ENCODE results near the gene ABCG8.

ABCG8 gene

GRCh38 chr2:43839776-43840564, 1.2 kb downstream of the ABCG8 start:
- no peak overlapping the region for H3K27ac ChIP-seq (ENCODE audit: low read length, poor library complexity, severe bottlenecking)
- peak overlapping the region; percentile 31 for H4K91ac ChIP-seq (ENCODE audit: low read length)
- no peak overlapping the region for H3K4me2 ChIP-seq (ENCODE audit: low read length, poor library complexity, severe bottlenecking)
- H2BK15ac ChIP-seq (ENCODE audit: low read depth, poor library complexity, severe bottlenecking), result no peak overlapping the region
- no peak overlapping the region for H3K23ac ChIP-seq (ENCODE audit: low read length in 2 of 2)
- no peak overlapping the region for H2AFZ ChIP-seq (ENCODE audit: low read depth, low read length)
- H4K8ac ChIP-seq (ENCODE audit: low read length), result no peak overlapping the region
- no peak overlapping the region for H2BK120ac ChIP-seq (ENCODE audit: low read depth, low read length)
- H3K79me1 ChIP-seq (replicated peaks; ENCODE audit: low read length, poor library complexity, severe bottlenecking), result no peaks in the 10 kb centered on the region
- no peak overlapping the region for H3K9ac ChIP-seq (ENCODE audit: low read length)
- H3K18ac ChIP-seq (ENCODE audit: low read depth in 1 of 2, low read length in 2 of 2), result no peak overlapping the region
- H2BK12ac ChIP-seq (ENCODE audit: low read length in 2 of 2), result no peak overlapping the region
- H2AK5ac ChIP-seq (ENCODE audit: low read length, severe bottlenecking), result no peak overlapping the region
- H3K4me3 ChIP-seq (ENCODE audit: insufficient read depth in 1 of 2, low read depth in 1 of 2, low read length in 2 of 2), result no peak overlapping the region
- no peak overlapping the region for H3K4ac ChIP-seq (ENCODE audit: low read depth in 1 of 2, low read length in 2 of 2)
- no peak overlapping the region for H3K14ac ChIP-seq (ENCODE audit: low read length in 2 of 2)
- H3K4me1 ChIP-seq (ENCODE audit: control insufficient read depth, insufficient read depth, low read depth, low read length), result no peaks in the 10 kb centered on the region
- H3K27me3 ChIP-seq (ENCODE audit: control insufficient read depth in 1 of 2, insufficient read depth in 1 of 2, low read length in 2 of 2), result peaks cover 6 to 67% of the 10 kb centered on the region in 2 experiments
- DNase-seq, result no peak
- H2BK5ac ChIP-seq (ENCODE audit: low read depth, low read length, poor library complexity, severe bottlenecking), result no peak overlapping the region
- H3K36me3 ChIP-seq (ENCODE audit: control insufficient read depth in 1 of 2, insufficient read depth in 2 of 2, low read depth in 1 of 2, low read length in 2 of 2), result no peaks in the 10 kb centered on the region
- 87% methylated on average over 10 of the region's 14 CpGs for WGBS
- H3K9me3 ChIP-seq (ENCODE audit: control insufficient read depth, low read length), result no peaks in the 10 kb centered on the region

- Histone ChIP-seq H2BK120ac (ENCODE audit: low read depth, low read length) (no peak overlapping the region), H2BK5ac (ENCODE audit: low read depth, low read length, poor library complexity, severe bottlenecking) (no peak overlapping the region), H3K4me2 (ENCODE audit: low read length, poor library complexity, severe bottlenecking) (no peak overlapping the region), H2AFZ (ENCODE audit: low read depth, low read length) (no peak overlapping the region), H3K27ac (ENCODE audit: low read length, poor library complexity, severe bottlenecking) (no peak overlapping the region), H4K8ac (ENCODE audit: low read length) (no peak overlapping the region), H3K36me3 (ENCODE audit: control insufficient read depth in 1 of 2, insufficient read depth in 2 of 2, low read depth in 1 of 2, low read length in 2 of 2) (no peaks in the 10 kb centered on the region), H3K4me1 (ENCODE audit: control insufficient read depth, insufficient read depth, low read depth, low read length) (no peaks in the 10 kb centered on the region), H3K4ac (ENCODE audit: low read depth in 1 of 2, low read length in 2 of 2) (no peak overlapping the region), H4K91ac (ENCODE audit: low read length) (no peak overlapping the region), H3K14ac (ENCODE audit: low read length in 2 of 2) (no peak overlapping the region), H3K79me1 (replicated peaks; ENCODE audit: low read length, poor library complexity, severe bottlenecking) (no peaks in the 10 kb centered on the region), H2BK15ac (ENCODE audit: low read depth, poor library complexity, severe bottlenecking) (no peak overlapping the region), H3K4me3 (ENCODE audit: insufficient read depth in 1 of 2, low read depth in 1 of 2, low read length in 2 of 2) (no peak overlapping the region), H3K23ac (ENCODE audit: low read length in 2 of 2) (no peak overlapping the region), H2BK12ac (ENCODE audit: low read length in 2 of 2) (no peak overlapping the region), H3K18ac (ENCODE audit: low read depth in 1 of 2, low read length in 2 of 2) (no peak overlapping the region), H3K27me3 (ENCODE audit: control insufficient read depth in 1 of 2, insufficient read depth in 1 of 2, low read length in 2 of 2) (peaks cover 9 to 73% of the 10 kb centered on the region in 2 experiments), H3K9ac (ENCODE audit: low read length) (no peak overlapping the region), H3K9me3 (ENCODE audit: control insufficient read depth, low read length) (no peaks in the 10 kb centered on the region), H2AK5ac (ENCODE audit: low read length, severe bottlenecking) (no peak overlapping the region)
- DNase-seq, result no peak
- 90% methylated on average over 5 of the region's 5 CpGs for WGBS
Observed at GRCh38 chr2:43840965-43841364, 2.2 kb downstream of the ABCG8 start.

GRCh38 chr2:43841949-43842865, 3.4 kb downstream of the ABCG8 start:
- Histone ChIP-seq H3K9ac (ENCODE audit: low read length) (no peak overlapping the region), H3K79me1 (replicated peaks; ENCODE audit: low read length, poor library complexity, severe bottlenecking) (no peaks in the 10 kb centered on the region), H3K14ac (ENCODE audit: low read length in 2 of 2) (no peak overlapping the region), H2BK5ac (ENCODE audit: low read depth, low read length, poor library complexity, severe bottlenecking) (no peak overlapping the region), H2BK120ac (ENCODE audit: low read depth, low read length) (no peak overlapping the region), H4K8ac (ENCODE audit: low read length) (no peak overlapping the region), H3K27ac (ENCODE audit: low read length, poor library complexity, severe bottlenecking) (no peak overlapping the region), H3K4me3 (ENCODE audit: insufficient read depth in 1 of 2, low read depth in 1 of 2, low read length in 2 of 2) (no peak overlapping the region), H3K27me3 (ENCODE audit: control insufficient read depth in 1 of 2, insufficient read depth in 1 of 2, low read length in 2 of 2) (peaks cover 19 to 79% of the 10 kb centered on the region in 2 experiments), H3K36me3 (ENCODE audit: control insufficient read depth in 1 of 2, insufficient read depth in 2 of 2, low read depth in 1 of 2, low read length in 2 of 2) (no peaks in the 10 kb centered on the region), H3K23ac (ENCODE audit: low read length in 2 of 2) (no peak overlapping the region), H2AK5ac (ENCODE audit: low read length, severe bottlenecking) (no peak overlapping the region), H2BK15ac (ENCODE audit: low read depth, poor library complexity, severe bottlenecking) (no peak overlapping the region), H3K18ac (ENCODE audit: low read depth in 1 of 2, low read length in 2 of 2) (no peak overlapping the region), H2BK12ac (ENCODE audit: low read length in 2 of 2) (no peak overlapping the region), H3K9me3 (ENCODE audit: control insufficient read depth, low read length) (no peaks in the 10 kb centered on the region), H3K4ac (ENCODE audit: low read depth in 1 of 2, low read length in 2 of 2) (no peak overlapping the region), H4K91ac (ENCODE audit: low read length) (no peak overlapping the region), H2AFZ (ENCODE audit: low read depth, low read length) (no peak overlapping the region), H3K4me1 (ENCODE audit: control insufficient read depth, insufficient read depth, low read depth, low read length) (no peaks in the 10 kb centered on the region), H3K4me2 (ENCODE audit: low read length, poor library complexity, severe bottlenecking) (no peak overlapping the region)
- 92% methylated on average over 11 of the region's 14 CpGs for WGBS
- no peak for DNase-seq

DNA sequence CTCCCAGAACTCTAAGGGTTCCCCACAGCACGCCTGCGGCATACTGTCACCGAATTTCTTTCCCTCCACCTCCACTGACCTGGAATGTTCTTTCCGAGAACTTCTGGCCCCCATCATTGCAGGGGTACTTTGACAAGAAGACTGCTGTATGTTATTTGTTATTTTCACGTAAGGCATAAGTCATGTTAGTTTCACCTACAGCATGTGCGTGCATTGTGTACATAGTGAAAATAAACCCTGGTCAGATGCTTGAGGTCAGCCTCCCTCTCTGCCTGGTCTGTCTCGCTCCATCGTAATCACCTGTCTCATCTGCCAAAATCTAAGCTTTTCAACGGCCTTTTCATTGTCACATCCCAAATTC, 4.1 kb downstream of the ABCG8 start:
- Histone ChIP-seq H3K79me1 (replicated peaks; ENCODE audit: low read length, poor library complexity, severe bottlenecking) (no peaks in the 10 kb centered on the region), H3K27ac (ENCODE audit: low read length, poor library complexity, severe bottlenecking) (no peak overlapping the region), H3K4me2 (ENCODE audit: low read length, poor library complexity, severe bottlenecking) (no peak overlapping the region), H4K91ac (ENCODE audit: low read length) (no peak overlapping the region), H3K4me1 (ENCODE audit: control insufficient read depth, insufficient read depth, low read depth, low read length) (no peaks in the 10 kb centered on the region), H2AK5ac (ENCODE audit: low read length, severe bottlenecking) (no peak overlapping the region), H2AFZ (ENCODE audit: low read depth, low read length) (no peak overlapping the region), H2BK12ac (ENCODE audit: low read length in 2 of 2) (no peak overlapping the region), H3K4ac (ENCODE audit: low read depth in 1 of 2, low read length in 2 of 2) (no peak overlapping the region), H3K23ac (ENCODE audit: low read length in 2 of 2) (no peak overlapping the region), H3K27me3 (ENCODE audit: control insufficient read depth in 1 of 2, insufficient read depth in 1 of 2, low read length in 2 of 2) (peaks cover 19 to 73% of the 10 kb centered on the region in 2 experiments), H4K8ac (ENCODE audit: low read length) (no peak overlapping the region), H2BK15ac (ENCODE audit: low read depth, poor library complexity, severe bottlenecking) (no peak overlapping the region), H3K9ac (ENCODE audit: low read length) (no peak overlapping the region), H3K18ac (ENCODE audit: low read depth in 1 of 2, low read length in 2 of 2) (no peak overlapping the region), H2BK120ac (ENCODE audit: low read depth, low read length) (no peak overlapping the region), H3K9me3 (ENCODE audit: control insufficient read depth, low read length) (no peaks in the 10 kb centered on the region), H3K14ac (ENCODE audit: low read length in 2 of 2) (no peak overlapping the region), H3K4me3 (ENCODE audit: insufficient read depth in 1 of 2, low read depth in 1 of 2, low read length in 2 of 2) (no peak overlapping the region), H3K36me3 (ENCODE audit: control insufficient read depth in 1 of 2, insufficient read depth in 2 of 2, low read depth in 1 of 2, low read length in 2 of 2) (no peaks in the 10 kb centered on the region), H2BK5ac (ENCODE audit: low read depth, low read length, poor library complexity, severe bottlenecking) (no peak overlapping the region)
- no peak for DNase-seq
- WGBS, result 91% methylated on average over 8 of the region's 9 CpGs
